Activated effector memory CD4-positive, alpha-beta T cell treated with anti-CD3 and anti-CD28 coated beads, Interleukin-2, amount 50 U/mL, for 16 hours (primary cell): Measurements from ENCODE around the gene POPDC2.
A peak's percentile ranks its signal among the peaks of the same experiment; 100 is the strongest.
"Not testable (repeated sequence)": the region's sequence is repeated elsewhere in the genome, so short reads cannot be mapped to it uniquely, and the experiment has no call there.

Source experiments
- DNase-seq: peaks from one replicate; pipeline ENCODE4 v3.0.0-alpha.2; 2020

Gene POPDC2

GRCh38 chr3:119608405-119609000, 51.9 kb downstream of the POPDC2 start:
- DNase-seq = no peak

- DNase-seq = no peak
Observed at GRCh38 chr3:119604878-119605277, 55.5 kb downstream of the POPDC2 start.

GRCh38 chr3:119602676-119603075, 57.7 kb downstream of the POPDC2 start:
- DNase-seq = no peak

- DNase-seq = no peak
Observed at GRCh38 chr3:119601154-119601553, 59.2 kb downstream of the POPDC2 start.

GRCh38 chr3:119600732-119601131, 59.7 kb downstream of the POPDC2 start:
- DNase-seq = peak; percentile 72

GRCh38 chr3:119599558-119600174, 60.7 kb downstream of the POPDC2 start:
- no peak for DNase-seq

GRCh38 chr3:119598410-119599098, 61.8 kb downstream of the POPDC2 start:
- no peak for DNase-seq

GRCh38 chr3:119597548-119598288, 62.7 kb downstream of the POPDC2 start, which contains the start of gene PLA1A:
Gene PLA1A, plus strand, starts transcription at chr3:119597885. Its CDS starts 29 bp downstream, at chr3:119597914.
- DNase-seq = no peak

GRCh38 chr3:119596398-119596797, 64.0 kb downstream of the POPDC2 start:
- no peak for DNase-seq

GRCh38 chr3:119595639-119596334, 64.6 kb downstream of the POPDC2 start:
- DNase-seq = no peak

GRCh38 chr3:119594929-119595328, 65.5 kb downstream of the POPDC2 start:
- DNase-seq = not testable (repeated sequence)

- DNase-seq = no peak
Observed at GRCh38 chr3:119594066-119594465, 66.3 kb downstream of the POPDC2 start.

- no peak for DNase-seq
Observed at GRCh38 chr3:119592861-119593260, 67.5 kb downstream of the POPDC2 start.
